ENCODE data around the gene ETS1. TPM values are rescaled to one million over a fixed set of nuclear protein-coding genes. Genes with fewer than 3 reads are reported as not detected.

ETS1 gene
- total and polyA plus RNA-seq, 2 experiments from 2014 or later = 1.7 to 10.2 TPM

DNA sequence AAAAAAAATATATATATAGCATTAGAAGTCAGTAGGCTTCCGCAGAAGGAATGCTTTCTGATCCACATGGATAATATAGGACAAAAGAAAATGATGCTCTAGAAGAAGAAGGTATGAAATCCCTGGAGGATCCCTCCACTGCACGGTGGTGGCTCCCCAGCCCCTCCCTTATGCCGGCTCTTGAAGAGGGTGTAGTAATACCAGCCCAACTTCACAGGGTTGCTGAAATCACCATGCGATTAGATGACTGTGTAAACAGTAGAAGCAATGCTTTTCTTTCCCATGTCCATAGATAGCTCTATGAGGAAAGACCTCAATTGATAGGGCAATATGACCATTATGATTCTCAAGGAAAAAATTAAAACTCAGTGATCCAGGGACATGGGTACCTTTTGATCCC is 3.2 kb upstream of the ETS1 start:
- Histone ChIP-seq H3K36me3 (no peaks in the 10 kb centered on the region), H3K27me3 (peaks cover 55% of the 10 kb centered on the region), H3K9me3 (ENCODE audit: low read depth) (no peaks in the 10 kb centered on the region), H3K4me1 (ENCODE audit: low read depth) (peaks cover 18% of the 10 kb centered on the region), H3K27ac (no peak overlapping the region), H3K4me3 (no peak overlapping the region)
- TF ChIP-seq, protein P1, sequence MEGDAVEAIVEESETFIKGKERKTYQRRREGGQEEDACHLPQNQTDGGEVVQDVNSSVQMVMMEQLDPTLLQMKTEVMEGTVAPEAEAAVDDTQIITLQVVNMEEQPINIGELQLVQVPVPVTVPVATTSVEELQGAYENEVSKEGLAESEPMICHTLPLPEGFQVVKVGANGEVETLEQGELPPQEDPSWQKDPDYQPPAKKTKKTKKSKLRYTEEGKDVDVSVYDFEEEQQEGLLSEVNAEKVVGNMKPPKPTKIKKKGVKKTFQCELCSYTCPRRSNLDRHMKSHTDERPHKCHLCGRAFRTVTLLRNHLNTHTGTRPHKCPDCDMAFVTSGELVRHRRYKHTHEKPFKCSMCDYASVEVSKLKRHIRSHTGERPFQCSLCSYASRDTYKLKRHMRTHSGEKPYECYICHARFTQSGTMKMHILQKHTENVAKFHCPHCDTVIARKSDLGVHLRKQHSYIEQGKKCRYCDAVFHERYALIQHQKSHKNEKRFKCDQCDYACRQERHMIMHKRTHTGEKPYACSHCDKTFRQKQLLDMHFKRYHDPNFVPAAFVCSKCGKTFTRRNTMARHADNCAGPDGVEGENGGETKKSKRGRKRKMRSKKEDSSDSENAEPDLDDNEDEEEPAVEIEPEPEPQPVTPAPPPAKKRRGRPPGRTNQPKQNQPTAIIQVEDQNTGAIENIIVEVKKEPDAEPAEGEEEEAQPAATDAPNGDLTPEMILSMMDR (IDR thresholded peaks at IDR 0.05; ENCODE audit: low read depth, low read length) = no peak
- DNase-seq (ENCODE audit: low read depth in 1 of 2, low spot score in 1 of 2) = no peak

DNA sequence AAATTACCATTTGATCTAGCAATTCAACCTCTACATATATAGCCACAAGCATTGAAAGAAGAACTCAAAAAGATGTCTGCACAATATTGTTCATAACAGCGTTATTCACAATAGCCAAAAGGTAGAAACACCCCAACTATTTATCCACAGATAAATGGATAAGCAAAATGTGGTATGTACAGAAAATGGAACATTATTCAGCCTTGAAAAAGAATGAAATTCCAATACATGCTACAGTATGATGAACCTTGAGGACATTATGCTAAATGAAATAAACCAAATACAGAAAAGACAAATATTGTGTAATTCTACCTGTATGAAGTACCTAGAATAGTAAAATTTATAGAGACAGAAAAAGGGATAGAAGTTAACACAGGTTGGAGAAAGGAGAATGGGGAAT is 2.6 kb upstream of the ETS1 start:
- Histone ChIP-seq H3K27ac (no peak overlapping the region), H3K27me3 (peaks cover 60% of the 10 kb centered on the region), H3K4me1 (ENCODE audit: low read depth) (peaks cover 18% of the 10 kb centered on the region), H3K36me3 (no peaks in the 10 kb centered on the region), H3K9me3 (ENCODE audit: low read depth) (no peaks in the 10 kb centered on the region), H3K4me3 (no peak overlapping the region)
- TF ChIP-seq, protein P1 (IDR thresholded peaks at IDR 0.05; ENCODE audit: low read depth, low read length) = no peak
- DNase-seq (ENCODE audit: low read depth in 1 of 2, low spot score in 1 of 2) = no peak

DNA sequence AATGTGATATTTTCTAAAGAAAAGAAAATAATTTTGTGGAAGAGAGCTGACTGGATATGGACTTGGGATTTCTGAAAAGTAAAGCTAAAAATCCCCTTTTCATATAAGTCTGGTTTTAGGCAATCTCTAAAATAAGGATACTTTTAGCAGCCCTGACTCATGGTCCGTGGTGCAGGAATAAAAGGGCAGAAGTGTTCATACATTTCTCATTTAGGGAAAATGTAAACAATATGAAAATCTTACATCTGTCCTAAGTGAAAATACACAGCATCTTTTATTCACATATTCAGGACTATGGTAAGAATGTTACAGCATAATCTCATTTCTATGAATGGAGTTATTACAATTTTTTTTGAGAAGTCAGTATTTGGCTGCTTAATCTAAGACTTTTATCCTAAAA is 735 bp upstream of the ETS1 start:
- Histone ChIP-seq H3K36me3 (no peaks in the 10 kb centered on the region), H3K27ac (no peak overlapping the region), H3K27me3 (peaks cover 68% of the 10 kb centered on the region), H3K4me3 (no peak overlapping the region), H3K9me3 (ENCODE audit: low read depth) (no peaks in the 10 kb centered on the region), H3K4me1 (ENCODE audit: low read depth) (peaks cover 17% of the 10 kb centered on the region)
- TF ChIP-seq, protein P1 (IDR thresholded peaks at IDR 0.05; ENCODE audit: low read depth, low read length) = no peak
- DNase-seq (ENCODE audit: low read depth in 1 of 2, low spot score in 1 of 2) = no peak

DNA sequence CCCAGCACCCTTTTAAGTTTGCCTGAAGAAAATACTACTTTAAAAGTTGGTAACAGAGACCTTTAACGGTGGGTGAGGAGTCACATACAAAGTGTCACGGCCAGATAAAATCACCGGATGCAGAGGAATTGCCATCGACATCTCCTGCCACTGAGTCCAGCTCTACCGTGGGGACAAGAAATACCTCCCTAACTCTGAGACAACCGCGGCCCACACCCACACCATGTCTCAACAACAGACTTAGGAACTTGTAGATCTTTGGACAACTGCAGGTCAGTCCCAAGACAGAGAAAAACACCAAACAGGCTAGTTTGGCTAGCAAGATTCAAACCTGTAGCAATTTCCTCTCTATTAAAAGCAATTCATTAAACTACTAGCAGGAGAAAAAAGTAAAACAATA is 669 bp downstream of the ETS1 start:
- no peaks in the 10 kb centered on the region for H3K9me3 ChIP-seq (ENCODE audit: low read depth)
- TF ChIP-seq, protein P1 (IDR thresholded peaks at IDR 0.05; ENCODE audit: low read depth, low read length) = no peak
- H3K27me3 ChIP-seq = peaks cover 76% of the 10 kb centered on the region
- no peak overlapping the region for H3K4me3 ChIP-seq
- peaks cover 10% of the 10 kb centered on the region for H3K4me1 ChIP-seq (ENCODE audit: low read depth)
- no peak for DNase-seq (ENCODE audit: low read depth in 1 of 2, low spot score in 1 of 2)
- no peak overlapping the region for H3K27ac ChIP-seq
- no peaks in the 10 kb centered on the region for H3K36me3 ChIP-seq

DNA sequence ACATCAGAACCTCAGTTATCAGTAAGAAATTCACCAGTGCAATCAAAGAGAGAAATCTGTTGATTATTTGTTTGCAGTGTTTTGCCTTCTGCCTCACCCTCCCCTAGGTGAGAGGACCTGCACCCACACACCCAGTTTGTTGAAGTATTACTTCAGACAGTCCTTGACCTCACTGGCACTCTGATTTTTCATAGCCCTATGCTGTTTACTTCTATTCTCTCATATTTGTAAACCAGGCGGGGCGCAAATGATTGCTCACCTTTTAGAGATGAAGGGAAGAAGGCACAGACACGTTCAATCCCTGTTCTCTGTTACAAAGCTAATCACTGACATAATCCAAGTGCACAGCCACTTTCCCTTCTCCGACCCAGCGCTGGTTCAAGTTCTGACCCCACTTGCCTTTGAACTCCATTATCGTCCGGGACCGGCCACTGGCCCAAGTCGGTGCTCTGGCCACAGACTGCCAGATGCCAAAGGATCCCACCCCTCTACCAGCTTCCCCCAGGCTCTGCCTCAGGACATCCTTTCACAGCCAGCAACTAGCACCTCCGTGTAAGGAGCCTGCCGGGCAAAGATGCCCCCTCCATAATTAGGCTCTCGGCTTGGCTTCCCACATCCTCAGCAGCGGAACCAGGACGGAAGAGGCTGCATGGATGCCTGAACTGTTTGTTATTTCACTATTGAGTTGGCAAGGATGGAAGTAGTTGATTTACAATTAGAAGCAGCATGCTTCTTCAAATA is 1.7 kb downstream of the ETS1 start:
- Histone ChIP-seq H3K9me3 (ENCODE audit: low read depth) (no peaks in the 10 kb centered on the region), H3K36me3 (no peaks in the 10 kb centered on the region), H3K4me1 (ENCODE audit: low read depth) (peaks cover 14% of the 10 kb centered on the region), H3K4me3 (no peak overlapping the region), H3K27me3 (peaks cover 76% of the 10 kb centered on the region), H3K27ac (no peak overlapping the region)
- no peak for DNase-seq (ENCODE audit: low read depth in 1 of 2, low spot score in 1 of 2)
- TF ChIP-seq, protein P1 (IDR thresholded peaks at IDR 0.05; ENCODE audit: low read depth, low read length) = no peak
